Stimulated activated CD8-positive, alpha-beta memory T cell treated with anti-CD3 and anti-CD28 coated beads, Interleukin-12 subunit alpha, Interleukin-12 subunit beta, amount 100 ng/mL, for 24 hours (primary cell): ENCODE data around the gene BMP10.

Source experiments
- DNase-seq: peaks from one replicate; pipeline ENCODE4 v3.0.0-alpha.2; 2020; ENCODE audit errors: extremely low read depth

The BMP10 gene

DNA sequence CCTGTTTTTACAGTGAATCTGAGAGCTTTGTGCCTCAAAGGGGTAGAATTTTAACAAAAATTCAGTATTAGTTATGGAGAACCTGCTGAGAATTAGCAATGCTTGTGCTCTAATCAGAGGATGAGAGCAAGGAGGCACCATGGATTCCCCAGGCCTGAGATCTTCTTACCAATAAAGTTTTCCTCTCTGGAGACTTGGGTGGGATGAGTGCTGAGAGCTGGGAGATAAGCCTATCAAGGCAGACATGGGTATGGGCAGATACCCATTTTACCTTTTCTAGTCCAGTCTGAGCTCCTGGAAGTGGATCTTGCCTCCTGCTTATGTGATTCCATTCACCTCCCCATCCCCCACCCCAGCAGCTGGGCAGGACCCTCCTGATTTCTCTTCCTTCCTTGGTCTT, 53.9 kb downstream of the BMP10 start:
- no peak for DNase-seq
